ENCODE results near the gene NAV2.
A peak's percentile ranks its signal among the peaks of the same experiment; 100 is the strongest.

NAV2 gene

GRCh38 chr11:19951558-19952115 lies 239.0 kb downstream of the NAV2 start:
- H3K9me3 ChIP-seq (ENCODE audit: insufficient read depth, low read depth, low read length), result no peaks in the 10 kb centered on the region
- H3K18ac ChIP-seq (ENCODE audit: low read length), result no peak overlapping the region
- no peak overlapping the region for H3K4me3 ChIP-seq (ENCODE audit: low read depth, low read length)
- no peak overlapping the region for H4K12ac ChIP-seq (ENCODE audit: low read depth, low read length)
- H2BK5ac ChIP-seq (ENCODE audit: low read depth, low read length, poor library complexity), result no peak overlapping the region
- H2AK5ac ChIP-seq (ENCODE audit: low read length), result no peak overlapping the region
- no peak overlapping the region for H2AFZ ChIP-seq (ENCODE audit: insufficient read depth, low read length, poor library complexity)
- no peak overlapping the region for H3K9ac ChIP-seq (ENCODE audit: low read length)
- no peaks in the 10 kb centered on the region for H3K27me3 ChIP-seq (ENCODE audit: insufficient read depth, low read length)
- H3K23ac ChIP-seq (ENCODE audit: low read length), result no peak overlapping the region
- no peak overlapping the region for H3K14ac ChIP-seq (ENCODE audit: low read length)
- DNase-seq, result peak; percentile 38 to 93
- no peak overlapping the region for H3K4ac ChIP-seq (ENCODE audit: low read depth, low read length)
- peak overlapping the region; percentile 79 for H3K27ac ChIP-seq (ENCODE audit: low read depth, low read length)
- peaks cover 2% of the 10 kb centered on the region for H3K79me1 ChIP-seq (ENCODE audit: low read length)
- H4K91ac ChIP-seq (ENCODE audit: low read depth, low read length), result no peak overlapping the region
- H2BK12ac ChIP-seq (ENCODE audit: low read length), result no peak overlapping the region
- peaks cover 7 to 10% of the 10 kb centered on the region in 2 experiments for H3K36me3 ChIP-seq (ENCODE audit: control insufficient read depth in 1 of 2, insufficient read depth in 2 of 2, low read length in 2 of 2)
- WGBS (ENCODE audit: extremely low coverage, insufficient coverage, insufficient read length), result no CpG with 5 or more reads among the region's 6 CpGs
- no peaks in the 10 kb centered on the region for H3K79me2 ChIP-seq (ENCODE audit: control insufficient read depth, insufficient read depth, low read length, poor library complexity)
- no peak overlapping the region for H4K8ac ChIP-seq (ENCODE audit: low read depth, low read length)
- H3K4me2 ChIP-seq (ENCODE audit: low read length), result peak overlapping the region; percentile 36
- no peak overlapping the region for H2BK120ac ChIP-seq (ENCODE audit: insufficient read depth, low read length, poor library complexity)
- peaks cover 8 to 10% of the 10 kb centered on the region in 2 experiments for H3K4me1 ChIP-seq (ENCODE audit: control insufficient read depth in 1 of 2, insufficient read depth in 2 of 2, low read length in 2 of 2)

- H2BK12ac ChIP-seq (ENCODE audit: low read length), result no peak overlapping the region
- H3K27me3 ChIP-seq (ENCODE audit: insufficient read depth, low read length), result no peaks in the 10 kb centered on the region
- no peak overlapping the region for H2AK5ac ChIP-seq (ENCODE audit: low read length)
- H3K4me1 ChIP-seq (ENCODE audit: control insufficient read depth in 1 of 2, insufficient read depth in 2 of 2, low read length in 2 of 2), result peaks cover 8 to 10% of the 10 kb centered on the region in 2 experiments
- no peak overlapping the region for H3K9ac ChIP-seq (ENCODE audit: low read length)
- WGBS (ENCODE audit: extremely low coverage, insufficient coverage, insufficient read length), result no CpG with 5 or more reads among the region's 3 CpGs
- DNase-seq, result no peak
- no peak overlapping the region for H3K23ac ChIP-seq (ENCODE audit: low read length)
- H3K36me3 ChIP-seq (ENCODE audit: control insufficient read depth in 1 of 2, insufficient read depth in 2 of 2, low read length in 2 of 2), result peaks cover 7 to 10% of the 10 kb centered on the region in 2 experiments
- H2BK120ac ChIP-seq (ENCODE audit: insufficient read depth, low read length, poor library complexity), result no peak overlapping the region
- no peak overlapping the region for H4K91ac ChIP-seq (ENCODE audit: low read depth, low read length)
- H3K14ac ChIP-seq (ENCODE audit: low read length), result no peak overlapping the region
- no peak overlapping the region for H2BK5ac ChIP-seq (ENCODE audit: low read depth, low read length, poor library complexity)
- H3K9me3 ChIP-seq (ENCODE audit: insufficient read depth, low read depth, low read length), result no peaks in the 10 kb centered on the region
- H3K79me2 ChIP-seq (ENCODE audit: control insufficient read depth, insufficient read depth, low read length, poor library complexity), result no peaks in the 10 kb centered on the region
- peaks cover 2% of the 10 kb centered on the region for H3K79me1 ChIP-seq (ENCODE audit: low read length)
- no peak overlapping the region for H4K8ac ChIP-seq (ENCODE audit: low read depth, low read length)
- H3K27ac ChIP-seq (ENCODE audit: low read depth, low read length), result peak overlapping the region; percentile 79
- H4K12ac ChIP-seq (ENCODE audit: low read depth, low read length), result no peak overlapping the region
- H3K4me3 ChIP-seq (ENCODE audit: low read depth, low read length), result no peak overlapping the region
- no peak overlapping the region for H3K4ac ChIP-seq (ENCODE audit: low read depth, low read length)
- no peak overlapping the region for H2AFZ ChIP-seq (ENCODE audit: insufficient read depth, low read length, poor library complexity)
- no peak overlapping the region for H3K4me2 ChIP-seq (ENCODE audit: low read length)
- no peak overlapping the region for H3K18ac ChIP-seq (ENCODE audit: low read length)
Measured at GRCh38 chr11:19952116-19952605, 239.5 kb downstream of the NAV2 start.

- no peak for DNase-seq
Measured at GRCh38 chr11:19952911-19953310, 240.3 kb downstream of the NAV2 start.

GRCh38 chr11:19953336-19953735 lies 240.7 kb downstream of the NAV2 start:
- H3K27ac ChIP-seq (ENCODE audit: low read depth, low read length), result peak overlapping the region; percentile 80
- no peak overlapping the region for H3K9ac ChIP-seq (ENCODE audit: low read length)
- WGBS (ENCODE audit: extremely low coverage, insufficient coverage, insufficient read length), result no CpG with 5 or more reads among the region's 4 CpGs
- no peak overlapping the region for H3K23ac ChIP-seq (ENCODE audit: low read length)
- no peak overlapping the region for H2BK12ac ChIP-seq (ENCODE audit: low read length)
- H3K4ac ChIP-seq (ENCODE audit: low read depth, low read length), result no peak overlapping the region
- no peaks in the 10 kb centered on the region for H3K79me2 ChIP-seq (ENCODE audit: control insufficient read depth, insufficient read depth, low read length, poor library complexity)
- peaks cover 7 to 10% of the 10 kb centered on the region in 2 experiments for H3K36me3 ChIP-seq (ENCODE audit: control insufficient read depth in 1 of 2, insufficient read depth in 2 of 2, low read length in 2 of 2)
- no peak overlapping the region for H2AFZ ChIP-seq (ENCODE audit: insufficient read depth, low read length, poor library complexity)
- H3K4me2 ChIP-seq (ENCODE audit: low read length), result no peak overlapping the region
- H4K12ac ChIP-seq (ENCODE audit: low read depth, low read length), result no peak overlapping the region
- H3K4me1 ChIP-seq (ENCODE audit: control insufficient read depth in 1 of 2, insufficient read depth in 2 of 2, low read length in 2 of 2), result peaks cover 8 to 10% of the 10 kb centered on the region in 2 experiments
- no peak overlapping the region for H2BK120ac ChIP-seq (ENCODE audit: insufficient read depth, low read length, poor library complexity)
- peak overlapping the region; percentile 34 for H2BK5ac ChIP-seq (ENCODE audit: low read depth, low read length, poor library complexity)
- H3K4me3 ChIP-seq (ENCODE audit: low read depth, low read length), result no peak overlapping the region
- peak overlapping the region; percentile 49 for H4K91ac ChIP-seq (ENCODE audit: low read depth, low read length)
- H3K27me3 ChIP-seq (ENCODE audit: insufficient read depth, low read length), result no peaks in the 10 kb centered on the region
- H2AK5ac ChIP-seq (ENCODE audit: low read length), result no peak overlapping the region
- H4K8ac ChIP-seq (ENCODE audit: low read depth, low read length), result no peak overlapping the region
- no peak overlapping the region for H3K18ac ChIP-seq (ENCODE audit: low read length)
- peak; percentile 79 to 84 for DNase-seq
- no peaks in the 10 kb centered on the region for H3K9me3 ChIP-seq (ENCODE audit: insufficient read depth, low read depth, low read length)
- H3K79me1 ChIP-seq (ENCODE audit: low read length), result peaks cover 2% of the 10 kb centered on the region
- H3K14ac ChIP-seq (ENCODE audit: low read length), result no peak overlapping the region

More at GRCh38 chr11:19952911-19953310, 240.3 kb downstream of the NAV2 start:
- Histone ChIP-seq H2BK5ac (ENCODE audit: low read depth, low read length, poor library complexity) (no peak overlapping the region), H4K12ac (ENCODE audit: low read depth, low read length) (no peak overlapping the region), H4K91ac (ENCODE audit: low read depth, low read length) (no peak overlapping the region), H3K4ac (ENCODE audit: low read depth, low read length) (no peak overlapping the region), H4K8ac (ENCODE audit: low read depth, low read length) (no peak overlapping the region), H3K27ac (ENCODE audit: low read depth, low read length) (peak overlapping the region; percentile 80), H3K18ac (ENCODE audit: low read length) (no peak overlapping the region), H3K9ac (ENCODE audit: low read length) (no peak overlapping the region), H2AK5ac (ENCODE audit: low read length) (no peak overlapping the region), H3K23ac (ENCODE audit: low read length) (no peak overlapping the region), H3K27me3 (ENCODE audit: insufficient read depth, low read length) (no peaks in the 10 kb centered on the region), H3K14ac (ENCODE audit: low read length) (no peak overlapping the region), H2AFZ (ENCODE audit: insufficient read depth, low read length, poor library complexity) (no peak overlapping the region), H3K36me3 (ENCODE audit: control insufficient read depth in 1 of 2, insufficient read depth in 2 of 2, low read length in 2 of 2) (peaks cover 7 to 10% of the 10 kb centered on the region in 2 experiments), H3K79me2 (ENCODE audit: control insufficient read depth, insufficient read depth, low read length, poor library complexity) (no peaks in the 10 kb centered on the region), H3K9me3 (ENCODE audit: insufficient read depth, low read depth, low read length) (no peaks in the 10 kb centered on the region), H3K79me1 (ENCODE audit: low read length) (peaks cover 2% of the 10 kb centered on the region), H2BK12ac (ENCODE audit: low read length) (no peak overlapping the region), H3K4me3 (ENCODE audit: low read depth, low read length) (no peak overlapping the region), H3K4me2 (ENCODE audit: low read length) (no peak overlapping the region), H2BK120ac (ENCODE audit: insufficient read depth, low read length, poor library complexity) (no peak overlapping the region), H3K4me1 (ENCODE audit: control insufficient read depth in 1 of 2, insufficient read depth in 2 of 2, low read length in 2 of 2) (peaks cover 8 to 10% of the 10 kb centered on the region in 2 experiments)
- no CpG with 5 or more reads among the region's 1 CpG for WGBS (ENCODE audit: extremely low coverage, insufficient coverage, insufficient read length)

All from trophoblast cell (in vitro differentiated cells and primary cell).